HepG2 (cell line): ENCODE measurements around the gene ACSS2. TPM values are rescaled to one million over a fixed set of nuclear protein-coding genes. Genes with fewer than 3 reads are reported as not detected.

Experiments
- CBX2 ChIP-seq, 2 experiments: fragments of 200-600 bp in 1 of 2; sonication (generic); formaldehyde crosslinking in 1 of 2; IDR thresholded peaks; 2 replicates each; pipeline versions ENCODE4 v1.7.0 to v1.8.1; 2018 to 2022; ENCODE audit warnings: low read depth in 2 of 2, low read length in 1 of 2, mild to moderate bottlenecking in 1 of 2, missing genetic modification reagents in 1 of 2
- DMAP1 ChIP-seq: IDR thresholded peaks from 2 replicates; pipeline ENCODE4 v1.6.1; 2016
- EEA1 ChIP-seq: sonication (generic); formaldehyde crosslinking; IDR thresholded peaks from 2 replicates; pipeline ENCODE4 v1.5.1; 2020; ENCODE audit warnings: mild to moderate bottlenecking, missing genetic modification reagents, borderline replicate concordance
- GTF2F1 ChIP-seq: fragments of 150-350 bp; IDR thresholded peaks from 2 replicates; pipeline ENCODE4 v1.6.1; 2014; ENCODE audit warnings: low read length
- HMG20B ChIP-seq: conservative IDR thresholded peaks from 2 replicates; pipeline ENCODE4 v1.6.1; 2016; ENCODE audit warnings: missing genetic modification reagents, missing compliant biosample characterization
- KLF11 ChIP-seq: IDR thresholded peaks from 2 replicates; pipeline ENCODE4 v1.6.1; 2016; ENCODE audit warnings: missing compliant biosample characterization
- MED1 ChIP-seq: sonication (generic); formaldehyde crosslinking; IDR thresholded peaks from 2 replicates; pipeline ENCODE4 v1.4.0; 2020; ENCODE audit warnings: missing genetic modification reagents
- NFYC ChIP-seq: IDR thresholded peaks from 2 replicates; pipeline ENCODE4 v1.6.1; 2016; ENCODE audit warnings: missing genetic modification reagents, missing compliant biosample characterization
- PAXIP1 ChIP-seq: sonication (generic); formaldehyde crosslinking; conservative IDR thresholded peaks from 2 replicates; pipeline ENCODE4 v1.4.0; 2020; ENCODE audit warnings: mild to moderate bottlenecking, missing genetic modification reagents, moderate library complexity
- PLSCR1 ChIP-seq: sonication (generic); formaldehyde crosslinking; IDR thresholded peaks from 2 replicates; pipeline ENCODE4 v1.5.0; 2020; ENCODE audit warnings: missing genetic modification reagents, mild to moderate bottlenecking, borderline replicate concordance
- SIX1 ChIP-seq: sonication (generic); formaldehyde crosslinking; IDR thresholded peaks from 2 replicates; pipeline ENCODE4 v1.4.0; 2020; ENCODE audit warnings: missing genetic modification reagents, borderline replicate concordance
- SP4 ChIP-seq: sonication (generic); formaldehyde crosslinking; IDR thresholded peaks from 2 replicates; pipeline ENCODE4 v1.8.1; 2023; ENCODE audit warnings: mild to moderate bottlenecking, missing genetic modification reagents
- TCF12 ChIP-seq, 2 experiments: fragments of 450-650 bp in 1 of 2; sonication (generic) in 1 of 2; formaldehyde crosslinking in 1 of 2; IDR thresholded peaks; 2 replicates each; pipeline versions ENCODE4 v1.6.1 to v1.8.0; 2017 to 2022; ENCODE audit warnings: antibody characterized with exemption in 1 of 2, mild to moderate bottlenecking in 1 of 2, missing genetic modification reagents in 1 of 2, moderate library complexity in 1 of 2
- ZHX1 ChIP-seq: sonication (generic); formaldehyde crosslinking; IDR thresholded peaks from 2 replicates; pipeline ENCODE4 v1.8.1; 2022; ENCODE audit warnings: low read depth, mild to moderate bottlenecking, missing genetic modification reagents
- ZNF160 ChIP-seq: sonication (generic); formaldehyde crosslinking; IDR thresholded peaks from 2 replicates; pipeline ENCODE4 v1.8.0; 2022; ENCODE audit warnings: mild to moderate bottlenecking, inconsistent platforms, missing genetic modification reagents
- ZNF275 ChIP-seq: sonication (generic); formaldehyde crosslinking; IDR thresholded peaks from 2 replicates; pipeline ENCODE4 v1.8.0; 2022; ENCODE audit warnings: missing genetic modification reagents, mild to moderate bottlenecking, inconsistent platforms, borderline replicate concordance
- ZNF552 ChIP-seq: sonication (generic); formaldehyde crosslinking; IDR thresholded peaks from 2 replicates; pipeline ENCODE4 v1.9.0; 2022; ENCODE audit warnings: missing genetic modification reagents, mild to moderate bottlenecking, borderline replicate concordance
- ZNF580 ChIP-seq: IDR thresholded peaks from 2 replicates; pipeline ENCODE4 v1.6.1; 2016; ENCODE audit warnings: low read depth, borderline replicate concordance
- ZNF75D ChIP-seq: sonication (generic); formaldehyde crosslinking; IDR thresholded peaks from 2 replicates; pipeline ENCODE4 v1.8.1; 2023; ENCODE audit warnings: missing genetic modification reagents, mild to moderate bottlenecking, borderline replicate concordance
- polyA plus RNA-seq, 8 experiments: library from polyadenylated mRNA; depleted of rRNA in 3 of 8; stranded (reverse) in 7 of 8; unstranded in 1 of 8; fragments of >200 nt; fragmentation: Illumina TruSeq in 4 of 8; extraction: Trizol in 4 of 8; gene quantifications; 2 replicates each; pipeline versions ENCODE4 v1.2.1 to v1.2.3, GENCODE V29; 2011 to 2016; ENCODE audit warnings: low read depth in 4 of 8, missing spikeins in 1 of 8, mixed read lengths in 1 of 8; ENCODE audit not compliant: insufficient read depth in 1 of 8
- total RNA-seq, 5 experiments: library from RNA; depleted of rRNA; stranded (reverse); fragments of >200 nt; fragmentation: Illumina TruSeq; extraction: Trizol; gene quantifications; 2 replicates each; pipeline ENCODE4 v1.2.3, GENCODE V29; 2016; ENCODE audit warnings: low read depth in 1 of 5

Gene ACSS2
- total and polyA plus RNA-seq, 2 of the 13 experiments (the other 11 are each of a cell fraction or from before 2014, with no cell fraction given): 72.8 to 89.7 TPM

GRCh38 chr20:34955231-34956040, 79.0 kb downstream of the ACSS2 start, which contains the start of the genes GSS and MYH7B (continued):
- peak; percentile 90 for TF ChIP-seq ZNF552
- no peak for TF ChIP-seq TCF12 (IDR thresholded peaks at IDR 0.05)
- TF ChIP-seq TCF12 (CRISPR knock-in tag; IDR thresholded peaks at IDR 0.05): no peak; the same call in 1 of the 2 replicates
- peak; percentile 32; the same call in 1 of the 2 replicates for TF ChIP-seq HMG20B (CRISPR knock-in tag)
- TF ChIP-seq ZHX1 (CRISPR knock-in tag): peak; percentile 94
- peak; percentile 95 for TF ChIP-seq DMAP1 (CRISPR knock-in tag)
- peak; percentile 87; the same call in 1 of the 2 replicates for TF ChIP-seq GTF2F1
- TF ChIP-seq ZNF580 (CRISPR knock-in tag): peak; percentile 98
- no peak for TF ChIP-seq ZNF75D (CRISPR knock-in tag)
- TF ChIP-seq ZNF275 (CRISPR knock-in tag): peak; percentile 99
- TF ChIP-seq CBX2 (IDR thresholded peaks at IDR 0.05; ENCODE audit: low read depth, low read length): no peak; the same call in 1 of the 2 replicates
- TF ChIP-seq CBX2 (CRISPR knock-in tag; IDR thresholded peaks at IDR 0.05; ENCODE audit: low read depth): no peak
- TF ChIP-seq ZNF160 (CRISPR knock-in tag): peak; percentile 88
- TF ChIP-seq MED1 (CRISPR knock-in tag): peak; percentile 92
- TF ChIP-seq SIX1 (CRISPR knock-in tag): peak; percentile 68
- TF ChIP-seq KLF11 (CRISPR knock-in tag): peak; percentile 99
- TF ChIP-seq SP4: peak; percentile 95
- peak; percentile 95; the same call in 1 of the 2 replicates for TF ChIP-seq PLSCR1 (CRISPR knock-in tag)
- peak; percentile 58 for TF ChIP-seq NFYC (CRISPR knock-in tag)
- peak; percentile 68; the same call in 1 of the 2 replicates for TF ChIP-seq EEA1 (CRISPR knock-in tag)
- TF ChIP-seq PAXIP1 (CRISPR knock-in tag): peak; percentile 89
